GM21528 (cell line): ENCODE results near the gene RAX2.
A peak's percentile ranks its signal among the peaks of the same experiment; 100 is the strongest.
"Not testable (repeated sequence)": the region's sequence is repeated elsewhere in the genome, so short reads cannot be mapped to it uniquely, and the experiment has no call there.

Experiments
- ATAC-seq: cut with Tn5 transposase; IDR thresholded peaks from one replicate; pipeline ENCODE4 v1.9.1; 2021; ENCODE audit warnings: mild to moderate bottlenecking, moderate library complexity; ENCODE audit not compliant: unreplicated experiment, low FRiP score

The RAX2 gene

GRCh38 chr19:3762130-3762473 is 9.9 kb downstream of the RAX2 start:
- peak; percentile 2 for ATAC-seq

DNA sequence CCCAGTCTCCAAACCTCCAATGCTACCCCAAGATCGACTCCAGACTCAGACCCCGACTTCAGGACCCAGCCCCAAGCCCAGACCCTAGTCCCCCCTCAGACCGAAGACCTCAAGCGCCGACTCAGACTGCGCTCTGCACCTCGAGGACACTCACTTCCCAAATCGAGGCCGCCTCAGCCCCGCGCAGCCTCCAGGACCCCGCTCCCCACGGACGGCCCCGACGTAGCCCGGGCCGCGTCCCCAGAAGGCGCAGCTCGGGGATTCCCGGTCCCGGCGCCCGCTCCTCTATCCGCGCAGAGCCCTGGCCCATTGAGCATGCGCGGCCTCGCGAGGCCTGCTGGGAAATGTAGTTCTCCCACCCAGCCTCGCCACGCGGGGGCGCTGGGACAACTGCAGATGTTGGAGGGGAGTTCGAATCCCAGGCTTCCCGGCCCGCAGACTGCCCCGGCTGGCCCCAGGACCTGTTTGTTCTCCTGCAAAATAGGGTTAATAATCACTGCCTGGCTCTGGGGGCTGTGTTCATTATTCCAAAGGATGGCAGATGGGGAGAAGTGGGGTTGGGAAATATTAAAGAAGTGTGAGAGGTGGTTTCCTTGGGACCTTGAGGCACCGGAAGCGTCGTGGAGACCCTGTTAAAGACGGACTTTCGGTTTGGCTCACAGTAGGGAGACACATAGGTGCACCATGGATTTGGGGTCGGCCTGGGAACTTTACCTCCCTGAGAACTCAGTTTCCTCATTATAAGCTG is 10.5 kb downstream of the RAX2 start, which contains the start of gene APBA3:
TSS of gene APBA3 (minus strand) at position 311 of the 748 bp plus-strand sequence. CDS start 1,428 bp downstream, outside the sequence.
- ATAC-seq = peak; percentile 47

DNA sequence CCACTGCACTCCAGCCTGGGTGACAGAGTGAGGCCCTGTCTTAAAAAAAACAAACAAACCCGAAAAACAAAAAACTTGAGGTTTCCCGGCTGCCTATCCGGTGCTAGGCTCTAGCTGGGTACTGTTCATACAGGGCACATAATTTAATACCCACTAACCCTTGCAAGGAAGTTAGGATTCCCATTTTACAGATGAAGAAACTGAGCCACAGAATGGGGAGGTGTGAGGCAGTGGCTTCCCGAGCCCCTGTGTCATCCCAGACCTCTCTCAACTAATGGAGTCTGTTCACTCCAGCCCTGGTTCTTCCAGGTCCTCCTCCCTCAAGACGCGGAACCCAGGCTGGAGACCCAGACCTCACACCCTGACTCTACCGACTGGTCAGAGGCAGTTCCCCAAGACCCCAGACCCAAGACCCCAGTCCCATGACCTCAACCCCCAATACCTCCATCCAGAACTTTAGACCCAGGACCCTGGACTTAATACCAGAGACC is 11.1 kb downstream of the RAX2 start:
- ATAC-seq = no peak

- ATAC-seq = no peak
These were observed 12.4 kb downstream of the RAX2 start for GRCh38 chr19:3759482-3760254.

- ATAC-seq = not testable (repeated sequence)
These were observed 13.7 kb downstream of the RAX2 start for GRCh38 chr19:3758297-3758696.

DNA sequence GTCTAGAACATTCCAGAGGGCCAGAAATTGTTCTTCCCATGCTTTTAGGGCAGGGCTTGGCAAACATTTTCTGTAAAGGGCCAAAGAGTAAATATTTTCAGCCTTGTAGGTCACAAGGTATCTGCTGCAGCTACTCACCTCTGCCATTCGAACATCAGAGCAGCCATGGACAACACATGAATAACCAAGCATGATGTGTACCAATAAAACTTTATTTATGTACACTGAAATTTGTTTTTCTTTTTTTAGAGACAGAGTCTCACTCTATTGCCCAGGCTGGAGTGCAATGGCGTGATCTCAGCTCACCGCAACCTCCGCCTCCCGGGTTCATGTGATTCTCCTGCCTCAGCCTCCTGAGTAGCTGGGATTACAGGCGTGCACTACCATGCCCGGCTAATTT is 14.3 kb downstream of the RAX2 start:
- not testable (repeated sequence) for ATAC-seq

- no peak for ATAC-seq
These were observed 18.2 kb downstream of the RAX2 start for GRCh38 chr19:3753631-3754410.

GRCh38 chr19:3752492-3752891 is 19.5 kb downstream of the RAX2 start:
- no peak for ATAC-seq

DNA sequence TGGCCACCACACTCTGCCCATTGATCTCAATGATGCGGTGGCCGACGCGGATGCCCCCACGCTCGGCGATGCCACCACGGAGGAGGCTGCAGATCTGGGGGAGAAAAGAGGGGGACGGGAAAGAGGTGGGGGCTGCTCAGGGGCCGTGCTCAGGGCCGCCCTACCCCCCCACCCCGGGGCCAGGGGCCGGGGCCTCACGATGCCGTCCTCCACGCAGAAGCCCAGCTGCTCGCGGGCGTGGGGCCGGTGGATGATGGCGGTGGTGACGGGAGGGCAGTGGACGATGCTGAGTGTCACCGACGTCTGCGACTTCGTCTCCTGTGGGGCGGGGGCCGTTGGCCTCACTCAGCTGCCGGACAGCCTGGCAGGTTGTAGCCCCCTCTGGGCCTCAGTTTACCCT is 20.8 kb downstream of the RAX2 start:
- ATAC-seq = no peak

DNA sequence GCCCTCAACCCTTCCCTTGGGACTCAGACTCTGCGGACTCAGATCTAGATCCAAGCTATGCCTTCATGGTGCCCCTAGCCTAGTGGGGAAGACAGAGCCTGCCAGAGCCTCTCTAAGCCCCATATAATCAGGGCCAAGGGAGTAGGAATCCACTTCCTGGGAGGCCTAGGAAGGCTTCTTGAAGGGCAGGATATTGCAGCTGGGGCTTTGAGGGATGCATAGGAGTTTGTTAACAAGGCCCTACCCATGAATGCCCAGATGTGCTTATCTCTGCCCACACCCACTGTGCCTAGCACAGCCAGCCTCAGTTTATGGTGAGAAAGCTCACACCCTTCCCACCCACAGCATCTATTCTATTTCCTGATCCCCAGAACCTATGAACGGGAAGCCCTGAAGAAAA is 21.8 kb downstream of the RAX2 start:
- ATAC-seq = no peak

DNA sequence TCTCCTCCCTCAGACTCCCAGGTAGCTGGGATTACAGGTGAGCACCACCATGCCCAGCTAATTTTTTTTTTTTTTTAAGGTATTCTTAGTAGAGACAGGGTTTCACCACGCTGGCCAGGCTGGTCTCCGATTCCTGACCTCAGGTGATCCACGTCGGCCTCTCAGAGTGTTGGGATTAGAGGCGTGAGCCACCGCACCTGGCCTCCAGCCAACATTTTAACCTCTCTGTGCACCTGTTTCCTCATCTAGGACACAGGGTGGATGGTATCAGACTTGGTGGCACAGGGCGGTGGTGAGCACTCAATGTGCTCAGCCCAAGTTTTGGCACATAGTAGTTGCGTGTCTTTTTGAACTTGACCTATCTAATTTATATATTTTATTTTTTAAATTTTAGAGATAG is 23.1 kb downstream of the RAX2 start:
- no peak for ATAC-seq

GRCh38 chr19:3746371-3747056 is 25.5 kb downstream of the RAX2 start:
- no peak for ATAC-seq

DNA sequence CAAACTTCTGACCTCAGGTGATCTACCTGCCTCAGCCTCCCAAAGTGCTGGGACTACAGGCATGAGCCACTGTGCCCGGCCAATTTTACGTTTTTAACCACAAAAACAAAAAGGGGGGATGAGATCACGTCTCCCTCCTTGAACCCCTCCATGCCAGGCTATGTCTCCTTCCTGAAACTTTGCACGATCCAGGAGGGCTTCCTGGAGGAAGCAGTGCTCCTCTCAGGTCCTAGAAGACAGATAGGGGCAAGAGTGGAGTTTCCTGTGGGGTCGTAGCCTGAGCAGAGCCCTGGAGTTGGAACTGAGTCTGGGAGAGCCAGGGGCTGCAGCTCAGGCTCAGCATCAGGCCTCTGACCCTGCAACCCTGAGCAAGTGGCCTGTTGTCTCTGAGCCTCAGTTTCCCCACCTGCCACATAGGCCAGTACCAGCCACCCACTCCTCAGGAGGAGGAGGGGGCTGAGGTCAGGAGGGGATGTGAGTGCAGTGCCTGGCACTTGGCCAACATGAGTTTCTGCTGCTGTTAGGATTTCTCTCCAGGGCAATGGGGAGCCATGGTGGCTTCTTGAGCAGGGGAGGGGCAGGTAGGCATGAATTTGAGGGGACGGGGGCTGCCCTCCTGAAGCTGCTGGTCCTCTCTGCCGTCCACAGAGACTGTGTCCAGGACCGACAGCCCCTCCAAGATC is 26.5 kb downstream of the RAX2 start:
- no peak for ATAC-seq

DNA sequence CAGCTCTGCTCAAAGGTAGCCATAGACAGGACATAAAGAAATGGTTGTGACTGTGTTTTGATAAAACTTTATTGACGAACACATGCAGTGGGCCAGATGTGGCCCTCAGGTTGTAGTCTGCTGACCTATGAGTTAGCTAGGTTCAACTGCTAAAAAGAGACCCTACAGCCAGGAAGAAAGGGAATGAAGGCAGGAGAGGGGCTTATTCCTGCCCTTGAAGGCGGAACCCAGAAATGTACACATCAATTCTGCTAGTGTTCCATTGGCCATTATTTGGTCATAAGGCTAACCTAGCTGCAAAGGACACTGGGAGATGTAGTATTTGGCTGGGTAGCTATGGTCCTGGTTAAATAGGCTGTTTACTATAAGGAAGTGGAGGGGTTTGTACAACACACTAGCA is 28.5 kb downstream of the RAX2 start:
- ATAC-seq = no peak

GRCh38 chr19:3740431-3740830 is 31.6 kb downstream of the RAX2 start:
- no peak for ATAC-seq

GRCh38 chr19:3738477-3739220 is 33.4 kb downstream of the RAX2 start:
- ATAC-seq = no peak

DNA sequence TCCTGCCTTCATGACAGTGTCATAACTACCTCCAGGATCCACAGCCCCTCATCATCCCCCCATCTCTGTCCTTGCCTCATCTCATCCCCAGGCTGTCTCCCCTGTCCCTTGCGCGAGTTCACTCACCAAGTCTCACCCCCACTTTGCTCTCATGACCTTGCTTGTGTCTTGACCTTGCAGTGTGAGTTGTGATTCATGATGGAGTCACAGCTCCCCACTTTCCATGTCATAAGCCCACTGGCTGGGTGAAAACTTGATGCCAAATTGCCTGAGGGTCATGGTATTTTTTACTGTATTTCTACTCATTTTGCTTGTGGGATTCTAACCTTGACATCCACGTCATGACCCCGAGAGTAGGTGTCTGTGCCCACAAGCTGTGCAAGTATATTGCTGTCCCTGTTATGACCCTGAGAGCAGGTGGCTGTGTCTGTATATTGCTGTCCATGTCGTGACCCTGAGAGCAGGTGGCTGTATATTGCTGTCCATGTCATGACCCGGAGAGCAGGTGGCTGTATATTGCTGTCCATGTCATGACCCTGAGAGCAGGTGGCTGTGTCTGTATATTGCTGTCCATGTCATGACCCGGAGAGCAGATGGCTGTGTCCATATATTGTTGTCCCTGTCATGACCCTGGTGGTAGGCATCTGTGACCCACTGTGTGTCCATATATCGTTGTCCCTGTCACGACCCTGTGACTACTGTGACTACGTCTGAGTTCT is 34.4 kb downstream of the RAX2 start:
- no peak for ATAC-seq

DNA sequence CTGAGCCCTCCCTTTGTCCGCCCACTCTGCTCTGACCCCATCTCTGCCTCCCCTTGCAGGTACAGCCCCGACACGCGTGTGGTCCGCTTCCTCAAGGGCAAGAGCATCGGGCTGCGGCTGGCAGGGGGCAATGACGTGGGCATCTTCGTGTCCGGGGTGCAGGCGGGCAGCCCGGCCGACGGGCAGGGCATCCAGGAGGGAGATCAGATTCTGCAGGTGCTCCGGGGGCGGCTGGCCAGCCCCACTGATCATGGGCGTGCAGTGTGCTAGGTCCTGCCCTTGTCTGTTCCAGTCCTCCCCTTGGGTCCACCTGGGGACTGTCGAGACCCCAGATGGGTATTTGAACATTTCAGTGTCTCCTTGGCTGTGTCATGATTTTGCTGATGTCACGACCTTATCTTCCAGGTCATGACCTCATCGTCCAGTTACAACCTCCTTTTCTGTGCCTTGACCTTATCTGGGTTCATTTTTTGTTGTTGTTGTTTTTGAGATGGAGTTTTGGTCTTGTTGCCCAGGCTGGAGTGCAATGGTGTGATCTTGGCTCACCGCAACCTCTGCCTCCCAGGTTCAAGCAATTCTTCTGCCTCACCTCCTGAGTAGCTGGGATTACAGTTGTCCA is 35.8 kb downstream of the RAX2 start:
- no peak for ATAC-seq
